ENCODE measurements around the gene ASTN2.

DNA sequence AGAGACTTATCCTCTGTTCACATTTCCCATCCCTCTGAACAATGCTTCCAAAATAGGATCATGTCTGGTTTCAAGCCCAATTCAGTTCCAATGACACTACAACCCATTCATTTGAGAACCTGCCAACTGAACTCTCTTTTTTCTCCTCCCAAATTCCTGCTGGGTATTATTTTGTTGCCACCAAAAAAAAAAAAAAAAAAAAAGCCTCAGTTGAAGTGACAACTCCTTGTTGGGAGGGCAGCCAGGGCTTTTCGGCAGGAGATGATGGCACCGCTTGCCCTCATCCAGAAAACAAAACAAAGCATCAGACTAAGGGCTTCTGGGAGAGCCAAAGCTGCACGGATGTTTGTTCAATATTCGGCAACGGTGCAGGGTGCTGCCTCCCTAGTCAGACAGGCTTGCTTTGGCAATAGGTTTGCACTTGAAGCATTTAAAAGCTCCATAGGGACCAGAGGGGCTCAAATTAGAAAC is 758.3 kb downstream of the ASTN2 start:
- TF ChIP-seq, protein P1, sequence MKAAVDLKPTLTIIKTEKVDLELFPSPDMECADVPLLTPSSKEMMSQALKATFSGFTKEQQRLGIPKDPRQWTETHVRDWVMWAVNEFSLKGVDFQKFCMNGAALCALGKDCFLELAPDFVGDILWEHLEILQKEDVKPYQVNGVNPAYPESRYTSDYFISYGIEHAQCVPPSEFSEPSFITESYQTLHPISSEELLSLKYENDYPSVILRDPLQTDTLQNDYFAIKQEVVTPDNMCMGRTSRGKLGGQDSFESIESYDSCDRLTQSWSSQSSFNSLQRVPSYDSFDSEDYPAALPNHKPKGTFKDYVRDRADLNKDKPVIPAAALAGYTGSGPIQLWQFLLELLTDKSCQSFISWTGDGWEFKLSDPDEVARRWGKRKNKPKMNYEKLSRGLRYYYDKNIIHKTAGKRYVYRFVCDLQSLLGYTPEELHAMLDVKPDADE (conservative IDR thresholded peaks at IDR 0.05; ENCODE audit: control insufficient read depth, low read depth, low read length): no peak
- TF ChIP-seq ZNF436 (CRISPR knock-in tag; IDR thresholded peaks at IDR 0.05) (no peak), TOE1 (IDR thresholded peaks at IDR 0.05; ENCODE audit: borderline replicate concordance) (no peak), TOE1 (CRISPR knock-in tag; IDR thresholded peaks at IDR 0.05; ENCODE audit: borderline replicate concordance, low read depth) (no peak), DMBX1 (CRISPR knock-in tag; IDR thresholded peaks at IDR 0.05; ENCODE audit: borderline replicate concordance) (no peak), EZH2 (IDR thresholded peaks at IDR 0.05; ENCODE audit: borderline replicate concordance, low read depth, low read length) (no peak), ZNF274 (IDR thresholded peaks at IDR 0.05; ENCODE audit: borderline replicate concordance, low read depth, low read length) (no peak), EGR1 (conservative IDR thresholded peaks at IDR 0.05) (no peak), JUND (IDR thresholded peaks at IDR 0.05; ENCODE audit: borderline replicate concordance, low read depth, low read length) (no peak), JUND (tag; IDR thresholded peaks at IDR 0.05; ENCODE audit: borderline replicate concordance, low read depth, low read length) (no peak), BHLHE40 (IDR thresholded peaks at IDR 0.05; ENCODE audit: low read length) (no peak)

Data from K562 (cell line).